Activated naive CD4-positive, alpha-beta T cell treated with anti-CD3 and anti-CD28 coated beads, Interleukin-2, amount 50 U/mL, for 24 hours (primary cell): ENCODE results near the gene JMJD6.
"Not testable (repeated sequence)": the region's sequence is repeated elsewhere in the genome, so short reads cannot be mapped to it uniquely, and the experiment has no call there.

Experiments used
- H3K27ac Mint-ChIP-seq: one replicate; pipeline ENCODE4 v1.8.0; 2021; ENCODE audit warnings: mild to moderate bottlenecking, mixed read lengths
- H3K27me3 Mint-ChIP-seq: one replicate; pipeline ENCODE4 v1.8.0; 2021; ENCODE audit warnings: mixed read lengths
- H3K36me3 Mint-ChIP-seq: one replicate; pipeline ENCODE4 v1.8.0; 2021; ENCODE audit warnings: mixed read lengths
- H3K4me1 Mint-ChIP-seq: one replicate; pipeline ENCODE4 v1.8.0; 2021; ENCODE audit warnings: mixed read lengths
- H3K4me3 Mint-ChIP-seq: one replicate; pipeline ENCODE4 v1.8.0; 2021; ENCODE audit warnings: mild to moderate bottlenecking, mixed read lengths
- H3K9me3 Mint-ChIP-seq: one replicate; pipeline ENCODE4 v1.8.0; 2021; ENCODE audit warnings: mixed read lengths

Gene JMJD6

DNA sequence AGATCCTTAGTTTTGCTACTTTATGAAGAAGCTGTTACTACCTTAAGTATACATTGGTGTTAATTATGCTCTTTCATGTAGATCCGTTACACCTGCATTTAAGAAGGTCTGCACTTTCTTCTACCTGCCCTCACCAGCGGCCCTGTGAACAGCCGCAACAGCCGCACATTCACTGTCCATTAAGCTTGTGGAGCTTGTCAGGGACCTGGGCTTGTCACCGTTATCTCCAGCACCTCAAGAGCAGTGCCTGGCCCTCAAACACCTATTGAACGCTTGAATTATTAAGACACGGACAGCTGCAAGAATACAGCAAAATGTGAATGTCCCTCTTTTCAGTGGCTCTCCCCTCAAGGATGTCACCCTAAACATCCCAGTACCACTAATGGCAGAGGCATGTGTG is 12.6 kb downstream of the JMJD6 start:
- no peaks in the 10 kb centered on the region for H3K9me3 Mint-ChIP-seq
- H3K4me1 Mint-ChIP-seq, result peaks cover 47% of the 10 kb centered on the region
- peak overlapping the region; percentile 41 for H3K27ac Mint-ChIP-seq
- no peaks in the 10 kb centered on the region for H3K27me3 Mint-ChIP-seq
- H3K36me3 Mint-ChIP-seq, result peaks cover 7% of the 10 kb centered on the region
- H3K4me3 Mint-ChIP-seq, result no peak overlapping the region

DNA sequence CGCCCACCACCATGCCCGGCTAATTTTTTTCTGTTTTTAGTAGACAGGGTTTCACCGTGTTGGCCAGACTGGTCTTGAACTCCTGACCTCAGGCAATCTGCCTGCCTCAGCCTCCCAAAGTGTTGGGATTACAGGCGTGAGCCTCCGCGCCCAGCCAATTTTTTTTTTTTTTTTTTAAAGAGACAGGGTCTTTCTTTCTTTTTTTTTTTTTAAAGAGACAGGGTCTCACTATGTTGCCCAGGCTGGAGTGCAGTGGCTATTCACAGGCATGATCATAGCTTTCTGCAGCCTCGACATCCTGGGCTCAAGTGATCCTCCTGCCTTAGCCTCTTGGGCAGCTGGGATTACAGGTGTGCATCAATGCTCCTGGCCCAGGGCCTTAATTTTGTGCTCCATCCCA is 14.1 kb downstream of the JMJD6 start:
- not testable (repeated sequence) for H3K27me3 Mint-ChIP-seq, H3K4me3 Mint-ChIP-seq, H3K9me3 Mint-ChIP-seq, H3K27ac Mint-ChIP-seq, H3K36me3 Mint-ChIP-seq
- H3K4me1 Mint-ChIP-seq, result peaks cover 46% of the 10 kb centered on the region

DNA sequence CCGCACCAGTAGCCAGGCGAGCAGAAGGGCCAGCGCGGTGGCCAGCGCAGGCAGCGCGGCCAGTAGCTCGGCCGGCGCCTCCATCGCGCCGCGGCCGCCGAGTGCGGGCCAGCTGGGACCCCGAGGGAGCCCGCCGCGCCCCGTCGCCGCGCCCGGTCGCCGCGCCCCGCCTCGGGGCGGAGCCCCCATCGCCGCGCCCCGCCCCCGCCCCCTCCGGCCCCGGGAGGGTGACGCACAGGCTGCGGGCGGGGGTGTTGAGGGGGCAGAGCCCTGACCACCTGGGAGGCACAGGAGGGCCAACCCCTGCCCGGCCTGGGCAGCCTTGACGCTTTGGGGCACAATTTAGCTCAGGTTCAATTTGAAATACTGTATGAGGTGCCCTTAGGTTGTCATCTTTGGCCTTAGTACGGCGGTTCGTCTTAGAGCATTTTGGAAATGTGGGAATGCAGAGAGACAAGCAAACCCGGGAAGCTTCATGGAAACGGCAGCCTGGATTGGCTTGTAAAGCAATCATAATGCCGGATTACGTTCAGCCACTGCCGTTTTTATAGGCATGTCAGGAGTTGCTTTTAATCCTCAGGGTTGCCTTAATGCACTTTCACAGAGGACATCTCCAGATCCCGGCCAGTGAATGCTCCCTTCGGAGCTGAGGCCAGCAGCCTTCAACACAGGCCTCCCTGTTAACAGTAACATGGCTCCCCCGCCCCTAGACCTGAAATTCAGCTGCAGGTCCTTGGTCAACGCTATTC is 15.4 kb downstream of the JMJD6 start, which contains the start of gene MXRA7:
Gene MXRA7, minus strand, starts transcription at position 103 of the 749 bp plus-strand sequence. Its CDS starts 19 bp downstream, at position 84.
- peaks cover 41% of the 10 kb centered on the region for H3K4me1 Mint-ChIP-seq
- H3K27ac Mint-ChIP-seq, result no peak within 1 kb of the TSS
- no peaks in the 10 kb centered on the region for H3K27me3 Mint-ChIP-seq
- peaks cover 5% of the 10 kb centered on the region for H3K36me3 Mint-ChIP-seq
- no peaks in the 10 kb centered on the region for H3K9me3 Mint-ChIP-seq
- peak within 1 kb of the TSS; percentile 73 for H3K4me3 Mint-ChIP-seq

DNA sequence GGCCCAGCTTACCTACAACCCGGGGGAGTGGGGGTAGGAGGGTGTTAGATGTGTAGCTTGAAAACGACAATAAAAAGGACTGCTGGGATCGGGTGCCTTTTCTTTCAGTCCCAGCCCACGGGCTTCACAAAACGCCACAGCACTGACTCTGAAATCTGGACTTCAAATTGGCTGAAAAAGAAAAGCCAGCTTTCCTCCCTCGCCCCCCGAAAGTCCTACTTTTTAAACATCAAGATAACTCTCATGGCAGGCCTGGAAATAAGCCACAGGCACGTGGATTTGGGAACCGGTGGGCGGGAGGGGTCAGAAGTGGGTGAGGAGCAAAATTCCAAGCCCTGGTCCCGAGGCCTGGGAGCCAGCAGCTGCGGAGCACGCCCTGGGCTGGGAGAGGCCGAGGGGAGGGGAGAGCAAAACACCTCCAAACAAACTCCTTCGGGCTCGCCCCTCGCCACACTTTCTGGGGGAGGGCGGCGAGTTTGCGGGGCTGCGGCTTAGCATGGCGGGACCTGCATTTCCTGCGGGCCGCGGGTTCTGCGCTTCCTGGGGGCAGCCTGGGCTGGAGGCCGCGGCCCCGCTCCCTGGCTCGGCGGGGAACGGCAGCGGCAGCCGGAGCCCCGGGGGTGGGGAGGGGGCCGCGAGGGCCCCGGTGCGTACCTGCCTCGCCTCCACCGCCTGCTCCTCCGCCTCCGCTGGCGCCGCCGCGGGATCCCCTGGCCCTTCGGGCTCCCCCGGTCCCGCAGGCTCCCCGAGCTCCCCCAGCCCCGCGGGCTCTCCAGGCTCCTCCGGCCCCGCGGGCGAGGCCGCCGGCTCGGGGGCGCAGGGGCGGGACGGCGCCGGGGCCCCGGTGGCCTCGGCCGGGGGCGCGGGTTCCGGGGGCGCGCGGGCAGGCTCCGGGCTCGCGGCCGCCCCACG is 16.2 kb downstream of the JMJD6 start:
- not testable (repeated sequence) for H3K9me3 Mint-ChIP-seq, H3K27me3 Mint-ChIP-seq, H3K36me3 Mint-ChIP-seq, H3K27ac Mint-ChIP-seq
- Mint-ChIP-seq H3K4me1 (peaks cover 33% of the 10 kb centered on the region), H3K4me3 (peak overlapping the region; percentile 63)

DNA sequence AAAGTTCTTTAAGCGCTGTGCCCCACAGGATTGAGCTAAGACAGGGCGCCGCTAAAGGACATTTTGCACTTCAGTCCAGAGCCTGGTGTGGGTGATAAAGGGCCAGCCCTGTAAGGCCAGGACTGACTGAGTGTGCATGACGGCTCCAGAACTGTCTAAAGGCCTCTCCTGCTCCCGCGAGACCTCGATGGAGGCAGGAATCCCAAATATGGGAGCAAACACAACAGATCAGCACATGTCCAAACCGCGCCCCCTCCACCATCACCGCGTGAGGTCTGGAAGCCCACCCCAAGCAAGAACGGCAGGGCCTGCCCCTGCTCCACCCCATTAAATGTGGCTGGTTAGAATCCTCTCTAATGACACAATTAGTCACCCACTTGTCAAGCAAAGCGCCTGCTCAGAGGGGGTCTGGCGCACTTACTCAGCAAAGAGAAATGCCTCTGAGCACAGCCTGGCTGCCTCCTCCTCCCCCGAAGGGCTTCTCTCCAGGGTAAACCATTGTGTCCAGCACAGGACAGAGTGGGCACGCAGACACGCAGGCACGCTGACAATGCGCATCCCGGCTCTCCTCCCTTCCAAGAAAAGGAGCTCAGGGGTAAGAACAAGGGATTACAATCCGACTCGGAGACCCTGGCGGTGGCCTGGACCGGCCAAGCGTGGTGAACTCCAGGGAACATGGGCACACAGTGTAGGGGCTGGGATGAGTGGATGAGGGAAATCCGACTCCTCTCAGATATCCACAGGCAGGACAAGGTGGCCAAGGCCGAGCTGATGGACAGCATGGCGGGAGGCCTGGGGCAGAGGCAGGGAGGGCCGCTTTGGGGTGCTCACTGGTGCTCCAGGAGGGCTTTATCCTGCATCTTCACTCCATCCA is 17.1 kb downstream of the JMJD6 start:
- H3K4me1 Mint-ChIP-seq, result peaks cover 27% of the 10 kb centered on the region
- no peaks in the 10 kb centered on the region for H3K9me3 Mint-ChIP-seq
- peak overlapping the region; percentile 70 for H3K4me3 Mint-ChIP-seq
- no peaks in the 10 kb centered on the region for H3K27me3 Mint-ChIP-seq
- no peaks in the 10 kb centered on the region for H3K36me3 Mint-ChIP-seq
- H3K27ac Mint-ChIP-seq, result no peak overlapping the region

DNA sequence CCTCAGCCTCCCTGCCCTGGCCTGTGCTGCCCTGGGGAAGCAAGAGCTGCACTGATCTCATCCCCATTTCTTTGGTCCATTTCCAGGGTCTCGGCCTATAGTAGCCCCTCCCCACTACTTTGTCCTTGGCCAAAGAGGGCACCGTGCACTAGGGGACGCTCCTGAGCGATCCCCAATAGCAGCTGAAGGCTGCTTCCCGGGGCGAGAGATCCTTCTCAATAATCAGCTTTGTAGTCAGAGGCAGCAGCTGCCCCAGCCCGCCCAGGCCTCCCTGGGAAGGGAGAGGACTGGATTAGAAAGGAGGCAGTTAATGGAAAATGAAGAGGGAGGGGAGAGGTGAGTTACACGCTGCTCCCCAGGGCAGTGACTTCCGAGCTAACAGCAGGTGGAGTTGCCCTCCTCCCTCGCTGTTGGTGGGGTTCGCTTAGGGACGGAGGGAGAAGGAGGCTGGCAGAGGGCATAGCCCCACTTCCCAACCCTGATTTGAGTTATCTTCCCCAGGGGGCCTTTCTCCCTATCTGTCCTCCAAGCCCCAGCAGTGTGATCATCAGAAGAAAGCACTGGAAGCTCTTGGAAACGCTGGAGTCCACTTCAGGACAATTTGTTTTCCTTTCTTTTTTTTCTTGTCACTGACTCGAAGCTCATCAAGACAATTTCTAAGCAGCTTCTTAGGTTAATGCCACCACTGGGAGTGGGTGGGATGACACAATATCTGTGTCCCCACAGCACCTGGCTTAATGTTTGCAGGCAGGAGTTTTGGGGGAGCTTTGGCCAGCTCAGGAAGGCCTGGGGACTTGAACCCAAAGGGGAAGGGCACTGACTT is 18.2 kb downstream of the JMJD6 start:
- Mint-ChIP-seq H3K9me3 (no peaks in the 10 kb centered on the region), H3K4me1 (peaks cover 16% of the 10 kb centered on the region), H3K4me3 (no peak overlapping the region), H3K27me3 (no peaks in the 10 kb centered on the region), H3K27ac (no peak overlapping the region), H3K36me3 (no peaks in the 10 kb centered on the region)

DNA sequence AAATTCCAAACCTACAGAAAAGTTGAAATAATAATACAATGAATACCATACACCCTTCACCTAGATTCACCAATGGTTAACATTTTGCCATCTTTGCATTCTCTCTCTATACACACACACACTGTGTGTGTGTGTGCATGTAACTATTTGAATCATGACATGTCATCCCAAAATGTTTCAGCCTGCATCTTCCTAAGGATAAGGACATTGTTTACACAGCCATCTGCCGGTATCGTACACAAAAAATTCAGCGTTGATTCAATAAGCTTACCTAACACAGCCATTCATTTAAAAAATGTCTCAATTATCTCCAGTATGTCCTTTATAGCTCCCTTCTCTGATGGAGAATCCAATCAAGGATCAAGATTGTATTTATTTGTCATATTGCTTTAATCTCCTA is 19.6 kb downstream of the JMJD6 start:
- peaks cover 12% of the 10 kb centered on the region for H3K4me1 Mint-ChIP-seq
- H3K4me3 Mint-ChIP-seq, result no peak overlapping the region
- no peak overlapping the region for H3K27ac Mint-ChIP-seq
- H3K36me3 Mint-ChIP-seq, result no peaks in the 10 kb centered on the region
- no peaks in the 10 kb centered on the region for H3K9me3 Mint-ChIP-seq
- H3K27me3 Mint-ChIP-seq, result no peaks in the 10 kb centered on the region

DNA sequence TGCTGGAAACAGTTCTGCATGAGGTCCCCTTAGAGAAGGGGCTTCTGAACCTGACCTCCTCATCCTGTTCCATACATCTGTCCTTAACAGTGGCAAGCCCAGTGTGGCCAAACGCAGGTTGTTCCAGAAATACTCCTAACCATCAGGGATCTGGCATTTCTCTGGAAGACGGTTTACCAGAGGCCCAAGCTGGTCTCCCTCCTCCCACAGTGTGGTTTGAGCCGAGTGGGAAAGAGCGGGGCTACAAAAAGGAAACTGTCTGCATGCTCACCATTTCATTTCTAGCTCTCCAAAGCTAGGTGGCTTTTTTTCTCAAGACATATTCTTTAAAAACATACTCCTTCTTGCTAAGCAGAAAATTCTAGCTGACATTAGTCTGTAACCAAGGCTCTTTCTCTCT is 21.6 kb downstream of the JMJD6 start:
- Mint-ChIP-seq H3K4me1 (peaks cover 4% of the 10 kb centered on the region), H3K27me3 (no peaks in the 10 kb centered on the region), H3K27ac (no peak overlapping the region), H3K36me3 (no peaks in the 10 kb centered on the region), H3K9me3 (no peaks in the 10 kb centered on the region), H3K4me3 (no peak overlapping the region)

DNA sequence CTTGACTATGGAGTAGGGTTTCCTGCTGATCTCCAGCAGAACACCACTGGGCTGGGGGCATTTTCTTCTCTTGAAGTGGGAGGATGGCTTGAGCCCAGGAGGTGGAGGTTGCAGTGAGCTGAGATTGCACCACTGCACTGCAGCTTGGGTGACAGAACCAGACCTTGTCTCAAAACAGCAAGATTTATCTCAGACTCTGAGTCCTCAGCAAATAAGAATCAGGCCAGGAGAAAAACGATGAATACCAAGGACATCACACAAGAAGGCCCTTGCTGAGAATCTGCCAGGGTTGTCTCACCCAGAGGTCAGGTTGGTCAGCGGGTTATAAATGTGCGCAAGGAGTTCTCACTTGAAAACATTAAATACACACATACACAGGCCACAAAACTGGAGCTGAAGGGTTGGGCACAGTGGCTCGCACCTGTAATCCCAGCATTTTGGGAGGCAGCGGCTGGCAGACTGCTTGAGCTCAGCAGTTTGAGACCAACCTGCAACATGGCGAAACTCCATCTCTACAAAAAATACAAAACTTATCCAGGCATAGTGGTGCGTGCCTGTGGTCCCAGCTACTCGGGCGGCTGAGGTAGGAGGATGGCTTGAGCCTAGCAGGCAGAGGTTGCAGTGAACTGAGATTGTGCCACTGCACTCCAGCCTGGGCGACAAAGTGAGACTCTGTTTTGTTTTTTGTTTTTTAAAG is 23.3 kb downstream of the JMJD6 start:
- Mint-ChIP-seq H3K9me3 (no peaks in the 10 kb centered on the region), H3K4me1 (no peaks in the 10 kb centered on the region), H3K27ac (no peak overlapping the region), H3K36me3 (no peaks in the 10 kb centered on the region), H3K27me3 (no peaks in the 10 kb centered on the region), H3K4me3 (no peak overlapping the region)

DNA sequence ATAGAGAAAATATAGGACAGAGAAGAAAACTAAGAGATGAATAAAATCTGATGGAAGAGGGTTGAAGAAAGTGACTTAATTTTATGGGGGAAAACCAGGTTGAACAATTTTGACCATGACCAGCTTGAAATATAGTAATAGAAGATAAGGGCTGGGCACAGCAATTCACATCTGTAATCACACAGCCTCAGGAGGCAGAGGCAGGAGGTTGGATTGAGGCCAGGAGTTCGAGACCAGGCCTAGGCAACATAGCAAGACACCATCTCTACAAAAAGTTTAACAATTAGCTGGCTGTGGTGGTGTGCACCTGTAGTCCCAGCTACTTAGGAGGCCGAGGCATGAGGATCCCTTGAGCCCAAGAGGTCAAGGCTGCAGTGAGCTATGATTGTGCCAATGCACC is 24.3 kb downstream of the JMJD6 start:
- Mint-ChIP-seq H3K36me3 (no peaks in the 10 kb centered on the region), H3K4me3 (no peak overlapping the region), H3K27ac (no peak overlapping the region), H3K4me1 (no peaks in the 10 kb centered on the region), H3K27me3 (no peaks in the 10 kb centered on the region), H3K9me3 (no peaks in the 10 kb centered on the region)

DNA sequence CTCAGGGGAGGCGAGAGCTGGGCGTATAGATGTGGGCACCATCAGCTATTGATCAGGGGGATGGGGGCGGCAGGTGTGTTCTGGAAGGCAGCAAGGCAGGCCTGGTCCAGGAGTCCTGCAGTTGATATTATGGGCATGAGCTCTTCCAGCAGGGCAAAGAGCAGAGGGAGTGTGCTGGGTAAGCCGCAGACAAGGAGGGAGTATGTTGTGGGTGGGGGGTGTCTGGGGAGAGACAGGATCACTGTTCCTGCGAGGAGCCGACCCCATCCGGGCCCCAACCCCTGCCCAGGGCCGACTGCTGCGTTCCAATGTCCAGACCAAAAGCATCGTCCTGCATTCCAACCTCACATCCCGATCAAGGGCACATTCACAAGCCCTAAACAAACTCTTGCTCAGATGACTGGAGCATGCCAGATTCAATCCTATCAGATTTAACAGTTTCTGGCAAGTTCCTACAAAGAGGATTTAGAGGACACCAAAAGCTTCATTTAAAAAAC is 24.9 kb downstream of the JMJD6 start:
- no peaks in the 10 kb centered on the region for H3K27me3 Mint-ChIP-seq

DNA sequence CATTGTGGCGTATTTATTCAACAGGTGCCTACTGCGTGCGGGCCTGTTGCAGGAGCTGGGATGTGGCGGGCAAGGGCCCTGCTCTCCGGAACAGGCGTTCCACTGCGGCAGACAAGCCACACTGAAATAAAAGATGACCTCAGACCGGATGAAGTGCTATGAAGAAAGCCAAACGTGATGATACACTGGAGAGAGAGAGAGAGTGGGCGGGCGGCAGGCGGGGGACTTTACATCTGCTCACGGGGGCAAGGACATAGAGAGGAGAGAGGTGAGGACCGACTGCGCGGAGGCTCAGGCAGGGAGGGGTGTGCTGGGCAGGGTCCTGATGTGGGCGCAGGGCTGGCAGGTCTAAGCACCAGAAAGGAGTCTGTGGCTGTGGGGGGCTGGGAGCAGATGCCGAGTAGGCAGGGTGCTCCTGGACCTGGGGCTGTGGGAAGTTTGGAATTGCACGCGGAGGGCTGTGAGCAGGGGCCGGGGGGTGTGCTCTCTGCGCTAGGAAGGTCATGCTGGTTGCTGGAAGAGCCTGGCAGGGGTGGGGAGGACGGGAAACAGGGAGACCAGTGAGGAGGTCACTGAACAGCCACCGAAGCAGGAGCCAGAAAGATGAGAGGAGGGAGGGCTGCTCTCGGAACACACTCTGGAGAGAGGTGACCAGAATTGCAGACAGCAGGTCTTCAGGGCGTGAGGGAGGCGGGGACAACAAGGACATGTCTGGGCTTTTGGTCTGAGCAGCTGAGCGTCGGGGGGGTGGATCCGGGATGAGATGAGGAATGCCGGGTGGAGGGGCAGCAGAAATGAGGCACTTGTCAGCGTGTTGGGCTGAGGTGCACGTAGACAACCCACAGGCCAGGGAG is 25.6 kb downstream of the JMJD6 start:
- Mint-ChIP-seq H3K27ac (peak overlapping the region; percentile 46), H3K4me1 (no peaks in the 10 kb centered on the region), H3K9me3 (no peaks in the 10 kb centered on the region), H3K27me3 (no peaks in the 10 kb centered on the region), H3K36me3 (no peaks in the 10 kb centered on the region), H3K4me3 (peak overlapping the region; percentile 33)

More for the DNA sequence above, 24.9 kb downstream of the JMJD6 start:
- no peak overlapping the region for H3K27ac Mint-ChIP-seq
- H3K9me3 Mint-ChIP-seq, result no peaks in the 10 kb centered on the region
- H3K4me1 Mint-ChIP-seq, result no peaks in the 10 kb centered on the region
- H3K4me3 Mint-ChIP-seq, result no peak overlapping the region
- H3K36me3 Mint-ChIP-seq, result no peaks in the 10 kb centered on the region

DNA sequence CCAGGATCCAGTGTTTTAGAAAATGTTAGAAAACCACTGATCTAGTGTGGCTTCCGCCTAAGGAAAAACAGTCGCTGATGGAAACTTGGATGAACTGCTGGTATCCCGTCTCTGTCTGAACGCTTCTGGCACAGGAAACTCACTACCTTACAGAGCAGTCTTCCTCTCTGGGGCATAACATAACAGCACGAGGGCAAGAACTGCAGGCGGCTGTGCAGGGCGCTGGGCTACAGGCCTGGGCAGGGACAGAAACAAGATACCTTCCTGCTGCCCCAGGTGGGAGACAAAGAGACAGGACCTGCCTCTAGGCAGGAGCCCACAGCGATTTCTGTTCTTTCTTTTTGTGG is 26.2 kb downstream of the JMJD6 start:
- Mint-ChIP-seq H3K9me3 (no peaks in the 10 kb centered on the region), H3K4me3 (no peak overlapping the region), H3K36me3 (no peaks in the 10 kb centered on the region), H3K27me3 (no peaks in the 10 kb centered on the region), H3K4me1 (no peaks in the 10 kb centered on the region), H3K27ac (no peak overlapping the region)
